SK-N-SH treated with all-trans-retinoic acid at 6 μM for 48 hours (cell line): ENCODE results near the gene DBF4.
"Not testable (repeated sequence)": the region's sequence is repeated elsewhere in the genome, so short reads cannot be mapped to it uniquely, and the experiment has no call there.

Experiments used
- ATAC-seq: fragments of 200-7000 bp; cut with Tn5 transposase; 3 replicates; pipeline ENCODE4 v1.9.1; 2020; ENCODE audit warnings: mild to moderate bottlenecking, moderate library complexity
- ARNTL ChIP-seq: fragments of 450-650 bp; formaldehyde crosslinking; IDR thresholded peaks from 2 replicates; pipeline ENCODE4 v1.5.0; 2020; ENCODE audit warnings: low read depth, mild to moderate bottlenecking, moderate library complexity, borderline replicate concordance
- ESRRG ChIP-seq: fragments of 250-450 bp; sonication (Bioruptor Pico); IDR thresholded peaks from 2 replicates; pipeline ENCODE4 v1.6.1; 2021; ENCODE audit warnings: mild to moderate bottlenecking
- GLIS3 ChIP-seq: fragments of 250-450 bp; sonication (Bioruptor Pico); IDR thresholded peaks from 2 replicates; pipeline ENCODE4 v1.5.0; 2020; ENCODE audit warnings: mild to moderate bottlenecking, moderate library complexity
- ISL1 ChIP-seq: fragments of 250-450 bp; sonication (Bioruptor Pico); IDR thresholded peaks from 2 replicates; pipeline ENCODE4 v2.1.2; 2022; ENCODE audit warnings: mild to moderate bottlenecking, moderate library complexity
- PPARA ChIP-seq: fragments of 250-450 bp; sonication (Bioruptor Pico); IDR thresholded peaks from 2 replicates; pipeline ENCODE4 v1.5.0; 2020; ENCODE audit warnings: mild to moderate bottlenecking, borderline replicate concordance
- RARB ChIP-seq: fragments of 250-450 bp; sonication (Bioruptor Pico); IDR thresholded peaks from 2 replicates; pipeline ENCODE4 v1.8.0; 2021; ENCODE audit warnings: mild to moderate bottlenecking, moderate library complexity
- SNAI2 ChIP-seq: fragments of 250-450 bp; sonication (Bioruptor Pico); IDR thresholded peaks from 2 replicates; pipeline ENCODE4 v1.5.0; 2020; ENCODE audit warnings: mild to moderate bottlenecking, moderate library complexity
- TCF4 ChIP-seq: fragments of 250-450 bp; sonication (Bioruptor Pico); IDR thresholded peaks from 2 replicates; pipeline ENCODE4 v1.8.0; 2021; ENCODE audit warnings: mild to moderate bottlenecking, moderate library complexity, borderline replicate concordance
- TOX ChIP-seq: fragments of 250-450 bp; sonication (Bioruptor Pico); IDR thresholded peaks from 2 replicates; pipeline ENCODE4 v1.8.0; 2021; ENCODE audit warnings: mild to moderate bottlenecking, moderate library complexity, borderline replicate concordance
- ZC3H10 ChIP-seq: fragments of 250-450 bp; sonication (Bioruptor Pico); IDR thresholded peaks from 2 replicates; pipeline ENCODE4 v1.5.1; 2021; ENCODE audit warnings: mild to moderate bottlenecking, moderate library complexity
- ZFP3 ChIP-seq: fragments of 250-450 bp; sonication (Bioruptor Pico); IDR thresholded peaks from 2 replicates; pipeline ENCODE4 v1.5.0; 2020; ENCODE audit warnings: mild to moderate bottlenecking, moderate library complexity
- ZNF565 ChIP-seq: fragments of 450-650 bp; formaldehyde crosslinking; conservative IDR thresholded peaks from 2 replicates; pipeline ENCODE4 v1.5.0; 2020; ENCODE audit warnings: low read depth, mild to moderate bottlenecking, moderate library complexity
- ZNF70 ChIP-seq: fragments of 450-650 bp; formaldehyde crosslinking; IDR thresholded peaks from 2 replicates; pipeline ENCODE4 v1.5.0; 2020; ENCODE audit warnings: mild to moderate bottlenecking, moderate library complexity
- ZNF8 ChIP-seq: fragments of 450-650 bp; formaldehyde crosslinking; IDR thresholded peaks from 2 replicates; pipeline ENCODE4 v1.5.0; 2020; ENCODE audit warnings: mild to moderate bottlenecking, moderate library complexity
- TF ChIP-seq, protein P1 (sequence below): fragments of 250-450 bp; sonication (Bioruptor Pico); IDR thresholded peaks from 2 replicates; pipeline ENCODE4 v1.5.1; 2020; ENCODE audit warnings: low read depth, mild to moderate bottlenecking, moderate library complexity
- TF ChIP-seq, protein P2 (sequence below): fragments of 250-450 bp; sonication (Bioruptor Pico); IDR thresholded peaks from 2 replicates; pipeline ENCODE4 v1.8.0; 2020; ENCODE audit warnings: mild to moderate bottlenecking, moderate library complexity, borderline replicate concordance
- TF ChIP-seq, protein P3 (sequence below): fragments of 250-450 bp; sonication (Bioruptor Pico); IDR thresholded peaks from 2 replicates; pipeline ENCODE4 v1.8.0; 2021; ENCODE audit warnings: low read depth, mild to moderate bottlenecking, moderate library complexity, borderline replicate concordance
- TF ChIP-seq, protein P4 (sequence below): fragments of 250-450 bp; sonication (Bioruptor Pico); IDR thresholded peaks from 2 replicates; pipeline ENCODE4 v1.5.0; 2020; ENCODE audit warnings: mild to moderate bottlenecking, moderate library complexity

Gene DBF4

DNA sequence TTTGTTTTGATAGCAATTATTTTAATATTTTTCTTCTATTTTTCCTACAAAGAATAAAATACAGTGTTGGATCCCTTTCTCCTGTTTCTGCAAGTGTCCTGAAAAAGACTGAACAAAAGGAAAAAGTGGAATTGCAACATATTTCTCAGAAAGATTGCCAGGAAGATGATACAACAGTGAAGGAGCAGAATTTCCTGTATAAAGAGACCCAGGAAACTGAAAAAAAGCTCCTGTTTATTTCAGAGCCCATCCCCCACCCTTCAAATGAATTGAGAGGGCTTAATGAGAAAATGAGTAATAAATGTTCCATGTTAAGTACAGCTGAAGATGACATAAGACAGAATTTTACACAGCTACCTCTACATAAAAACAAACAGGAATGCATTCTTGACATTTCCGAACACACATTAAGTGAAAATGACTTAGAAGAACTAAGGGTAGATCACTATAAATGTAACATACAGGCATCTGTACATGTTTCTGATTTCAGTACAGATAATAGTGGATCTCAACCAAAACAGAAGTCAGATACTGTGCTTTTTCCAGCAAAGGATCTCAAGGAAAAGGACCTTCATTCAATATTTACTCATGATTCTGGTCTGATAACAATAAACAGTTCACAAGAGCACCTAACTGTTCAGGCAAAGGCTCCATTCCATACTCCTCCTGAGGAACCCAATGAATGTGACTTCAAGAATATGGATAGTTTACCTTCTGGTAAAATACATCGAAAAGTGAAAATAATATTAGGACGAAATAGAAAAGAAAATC, 31.0 kb downstream of the DBF4 start:
- not testable (repeated sequence) for ATAC-seq
- TF ChIP-seq ISL1 (CRISPR knock-in tag) (peak; percentile 72), TCF4 (0 out of 2 replicates have a peak, but pooled peaks have one; percentile 29)
- TF ChIP-seq, protein P1, sequence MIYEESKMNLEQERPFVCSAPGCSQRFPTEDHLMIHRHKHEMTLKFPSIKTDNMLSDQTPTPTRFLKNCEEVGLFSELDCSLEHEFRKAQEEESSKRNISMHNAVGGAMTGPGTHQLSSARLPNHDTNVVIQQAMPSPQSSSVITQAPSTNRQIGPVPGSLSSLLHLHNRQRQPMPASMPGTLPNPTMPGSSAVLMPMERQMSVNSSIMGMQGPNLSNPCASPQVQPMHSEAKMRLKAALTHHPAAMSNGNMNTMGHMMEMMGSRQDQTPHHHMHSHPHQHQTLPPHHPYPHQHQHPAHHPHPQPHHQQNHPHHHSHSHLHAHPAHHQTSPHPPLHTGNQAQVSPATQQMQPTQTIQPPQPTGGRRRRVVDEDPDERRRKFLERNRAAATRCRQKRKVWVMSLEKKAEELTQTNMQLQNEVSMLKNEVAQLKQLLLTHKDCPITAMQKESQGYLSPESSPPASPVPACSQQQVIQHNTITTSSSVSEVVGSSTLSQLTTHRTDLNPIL (CRISPR knock-in tag): peak; percentile 13; the same call in 1 of the 2 replicates

DNA sequence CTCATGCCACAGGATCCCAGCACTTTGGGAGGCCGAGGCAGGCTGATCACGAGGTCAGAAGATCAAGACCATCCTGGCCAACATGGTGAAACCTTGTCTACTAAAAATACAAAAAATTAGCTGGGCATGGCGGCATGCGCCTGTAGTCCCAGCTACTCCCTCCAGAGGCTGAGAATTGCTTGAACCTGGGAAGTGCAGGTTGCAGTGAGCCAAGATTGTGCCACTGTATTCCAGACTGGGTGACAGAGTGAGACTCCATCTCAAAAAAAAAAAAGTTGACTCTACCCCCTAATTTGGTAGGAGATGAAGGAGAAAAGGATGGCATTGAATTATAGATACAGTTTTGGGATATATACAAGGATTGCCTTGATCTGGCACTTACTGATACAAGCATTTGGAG, 32.5 kb downstream of the DBF4 start:
- ATAC-seq: 0 out of 3 replicates have a peak, but pooled peaks have one; percentile 14

DNA sequence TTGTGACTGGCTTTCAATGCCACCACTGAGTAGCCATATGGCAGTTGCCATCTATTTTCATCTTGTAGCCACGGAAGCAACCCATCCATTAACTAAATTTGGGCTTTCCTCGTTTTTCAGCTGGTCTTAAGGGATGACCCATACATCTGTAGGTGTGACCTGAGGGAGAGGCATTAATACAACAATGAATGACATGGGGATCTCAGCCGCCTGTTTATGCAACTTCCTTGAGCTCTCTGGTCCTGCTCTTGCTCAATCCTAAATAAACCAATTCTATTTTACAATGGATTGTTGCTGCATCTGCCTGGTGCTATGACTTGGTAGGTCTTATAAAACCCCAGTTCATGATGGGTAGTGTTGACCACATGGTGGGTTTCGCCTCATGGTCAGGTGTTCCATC, 35.8 kb downstream of the DBF4 start:
- TF ChIP-seq, protein P2, sequence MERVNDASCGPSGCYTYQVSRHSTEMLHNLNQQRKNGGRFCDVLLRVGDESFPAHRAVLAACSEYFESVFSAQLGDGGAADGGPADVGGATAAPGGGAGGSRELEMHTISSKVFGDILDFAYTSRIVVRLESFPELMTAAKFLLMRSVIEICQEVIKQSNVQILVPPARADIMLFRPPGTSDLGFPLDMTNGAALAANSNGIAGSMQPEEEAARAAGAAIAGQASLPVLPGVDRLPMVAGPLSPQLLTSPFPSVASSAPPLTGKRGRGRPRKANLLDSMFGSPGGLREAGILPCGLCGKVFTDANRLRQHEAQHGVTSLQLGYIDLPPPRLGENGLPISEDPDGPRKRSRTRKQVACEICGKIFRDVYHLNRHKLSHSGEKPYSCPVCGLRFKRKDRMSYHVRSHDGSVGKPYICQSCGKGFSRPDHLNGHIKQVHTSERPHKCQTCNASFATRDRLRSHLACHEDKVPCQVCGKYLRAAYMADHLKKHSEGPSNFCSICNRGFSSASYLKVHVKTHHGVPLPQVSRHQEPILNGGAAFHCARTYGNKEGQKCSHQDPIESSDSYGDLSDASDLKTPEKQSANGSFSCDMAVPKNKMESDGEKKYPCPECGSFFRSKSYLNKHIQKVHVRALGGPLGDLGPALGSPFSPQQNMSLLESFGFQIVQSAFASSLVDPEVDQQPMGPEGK (CRISPR knock-in tag): no peak
- TF ChIP-seq, protein P3, sequence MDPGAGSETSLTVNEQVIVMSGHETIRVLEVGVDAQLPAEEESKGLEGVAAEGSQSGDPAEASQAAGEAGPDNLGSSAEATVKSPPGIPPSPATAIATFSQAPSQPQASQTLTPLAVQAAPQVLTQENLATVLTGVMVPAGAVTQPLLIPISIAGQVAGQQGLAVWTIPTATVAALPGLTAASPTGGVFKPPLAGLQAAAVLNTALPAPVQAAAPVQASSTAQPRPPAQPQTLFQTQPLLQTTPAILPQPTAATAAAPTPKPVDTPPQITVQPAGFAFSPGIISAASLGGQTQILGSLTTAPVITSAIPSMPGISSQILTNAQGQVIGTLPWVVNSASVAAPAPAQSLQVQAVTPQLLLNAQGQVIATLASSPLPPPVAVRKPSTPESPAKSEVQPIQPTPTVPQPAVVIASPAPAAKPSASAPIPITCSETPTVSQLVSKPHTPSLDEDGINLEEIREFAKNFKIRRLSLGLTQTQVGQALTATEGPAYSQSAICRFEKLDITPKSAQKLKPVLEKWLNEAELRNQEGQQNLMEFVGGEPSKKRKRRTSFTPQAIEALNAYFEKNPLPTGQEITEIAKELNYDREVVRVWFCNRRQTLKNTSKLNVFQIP (CRISPR knock-in tag): no peak
- no peak for ATAC-seq

DNA sequence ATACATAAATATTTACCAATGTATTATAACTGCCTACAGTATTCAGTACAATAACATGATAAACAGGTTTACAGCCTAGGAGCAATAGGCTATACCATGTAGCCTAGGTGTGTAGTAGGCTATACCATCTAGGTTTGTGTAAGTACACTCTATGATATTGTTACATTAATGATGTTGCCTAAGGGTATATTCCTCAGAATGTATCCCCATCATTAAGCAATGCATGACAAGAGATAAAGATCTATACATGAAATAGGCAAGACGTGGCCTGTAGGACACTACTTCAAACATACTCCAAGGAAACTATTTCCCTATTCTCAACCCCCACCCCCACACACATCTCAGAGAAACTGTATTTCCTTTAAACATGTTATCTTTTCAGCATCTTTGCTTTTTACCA, 42.4 kb downstream of the DBF4 start:
- TF ChIP-seq ARNTL (CRISPR knock-in tag) (no peak), GLIS3 (CRISPR knock-in tag) (no peak), ZC3H10 (no peak), ZNF565 (CRISPR knock-in tag) (no peak), ZFP3 (CRISPR knock-in tag) (no peak), ZNF70 (no peak), SNAI2 (CRISPR knock-in tag) (no peak), ISL1 (CRISPR knock-in tag) (no peak), ZNF8 (CRISPR knock-in tag) (no peak), TOX (no peak), ESRRG (CRISPR knock-in tag) (no peak), RARB (CRISPR knock-in tag) (no peak), PPARA (CRISPR knock-in tag) (no peak)
- TF ChIP-seq, protein P3 (CRISPR knock-in tag): no peak
- TF ChIP-seq, protein P4, sequence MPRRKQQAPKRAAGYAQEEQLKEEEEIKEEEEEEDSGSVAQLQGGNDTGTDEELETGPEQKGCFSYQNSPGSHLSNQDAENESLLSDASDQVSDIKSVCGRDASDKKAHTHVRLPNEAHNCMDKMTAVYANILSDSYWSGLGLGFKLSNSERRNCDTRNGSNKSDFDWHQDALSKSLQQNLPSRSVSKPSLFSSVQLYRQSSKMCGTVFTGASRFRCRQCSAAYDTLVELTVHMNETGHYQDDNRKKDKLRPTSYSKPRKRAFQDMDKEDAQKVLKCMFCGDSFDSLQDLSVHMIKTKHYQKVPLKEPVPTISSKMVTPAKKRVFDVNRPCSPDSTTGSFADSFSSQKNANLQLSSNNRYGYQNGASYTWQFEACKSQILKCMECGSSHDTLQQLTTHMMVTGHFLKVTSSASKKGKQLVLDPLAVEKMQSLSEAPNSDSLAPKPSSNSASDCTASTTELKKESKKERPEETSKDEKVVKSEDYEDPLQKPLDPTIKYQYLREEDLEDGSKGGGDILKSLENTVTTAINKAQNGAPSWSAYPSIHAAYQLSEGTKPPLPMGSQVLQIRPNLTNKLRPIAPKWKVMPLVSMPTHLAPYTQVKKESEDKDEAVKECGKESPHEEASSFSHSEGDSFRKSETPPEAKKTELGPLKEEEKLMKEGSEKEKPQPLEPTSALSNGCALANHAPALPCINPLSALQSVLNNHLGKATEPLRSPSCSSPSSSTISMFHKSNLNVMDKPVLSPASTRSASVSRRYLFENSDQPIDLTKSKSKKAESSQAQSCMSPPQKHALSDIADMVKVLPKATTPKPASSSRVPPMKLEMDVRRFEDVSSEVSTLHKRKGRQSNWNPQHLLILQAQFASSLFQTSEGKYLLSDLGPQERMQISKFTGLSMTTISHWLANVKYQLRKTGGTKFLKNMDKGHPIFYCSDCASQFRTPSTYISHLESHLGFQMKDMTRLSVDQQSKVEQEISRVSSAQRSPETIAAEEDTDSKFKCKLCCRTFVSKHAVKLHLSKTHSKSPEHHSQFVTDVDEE: no peak
- TF ChIP-seq, protein P2 (CRISPR knock-in tag): no peak
- TF ChIP-seq, all 23 proteins: peak for 0
- no peak for ATAC-seq
